ENCODE measurements around the gene USP22. TPM values are rescaled to one million over a fixed set of nuclear protein-coding genes. Genes with fewer than 3 reads are reported as not detected.

The USP22 gene
- total and polyA plus RNA-seq, 2 donors (not counting 1 experiment from before 2014, with no cell fraction given) = 235 TPM

DNA sequence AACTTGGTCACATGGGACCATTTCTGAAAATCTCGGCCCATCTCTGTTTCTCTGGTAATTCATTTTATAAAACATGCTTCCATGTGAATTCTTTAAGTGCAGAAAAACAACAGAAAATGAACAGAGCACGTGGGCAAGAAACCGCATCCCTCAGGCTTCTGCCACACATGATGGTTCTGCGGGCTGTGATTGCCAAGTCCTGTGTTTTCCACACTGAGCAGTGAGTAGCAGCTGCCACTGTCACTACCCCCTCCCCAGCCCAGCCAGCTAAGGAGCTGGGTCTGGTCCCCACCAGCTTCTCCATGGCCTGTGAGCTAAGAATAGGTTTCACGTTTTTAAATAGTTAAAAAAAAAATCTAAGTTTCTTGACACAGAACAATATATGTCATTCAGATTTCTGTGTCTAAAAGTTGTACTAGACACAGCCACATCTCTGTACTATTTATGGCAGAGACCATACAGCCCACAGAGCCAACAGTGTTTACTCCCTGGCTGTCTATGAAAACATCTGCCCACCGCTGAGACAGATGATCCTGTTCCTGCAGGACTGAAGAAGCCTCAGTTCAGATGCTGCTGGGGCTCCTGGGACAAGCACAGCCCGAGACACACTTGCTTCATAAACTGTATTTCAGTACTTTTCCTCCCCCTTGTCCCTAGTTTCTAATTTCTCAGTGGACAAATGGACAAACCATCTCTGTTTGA, 41.5 kb downstream of the USP22 start:
- H2AFZ ChIP-seq (ENCODE audit: low read length) = no peak overlapping the region
- H3K36me3 ChIP-seq (ENCODE audit: control insufficient read depth, insufficient read depth, low read length) = peaks cover 36% of the 10 kb centered on the region
- H4K20me1 ChIP-seq (ENCODE audit: control insufficient read depth, extremely low read depth, insufficient read depth, low read length) = no peaks in the 10 kb centered on the region
- TF ChIP-seq, protein P1, sequence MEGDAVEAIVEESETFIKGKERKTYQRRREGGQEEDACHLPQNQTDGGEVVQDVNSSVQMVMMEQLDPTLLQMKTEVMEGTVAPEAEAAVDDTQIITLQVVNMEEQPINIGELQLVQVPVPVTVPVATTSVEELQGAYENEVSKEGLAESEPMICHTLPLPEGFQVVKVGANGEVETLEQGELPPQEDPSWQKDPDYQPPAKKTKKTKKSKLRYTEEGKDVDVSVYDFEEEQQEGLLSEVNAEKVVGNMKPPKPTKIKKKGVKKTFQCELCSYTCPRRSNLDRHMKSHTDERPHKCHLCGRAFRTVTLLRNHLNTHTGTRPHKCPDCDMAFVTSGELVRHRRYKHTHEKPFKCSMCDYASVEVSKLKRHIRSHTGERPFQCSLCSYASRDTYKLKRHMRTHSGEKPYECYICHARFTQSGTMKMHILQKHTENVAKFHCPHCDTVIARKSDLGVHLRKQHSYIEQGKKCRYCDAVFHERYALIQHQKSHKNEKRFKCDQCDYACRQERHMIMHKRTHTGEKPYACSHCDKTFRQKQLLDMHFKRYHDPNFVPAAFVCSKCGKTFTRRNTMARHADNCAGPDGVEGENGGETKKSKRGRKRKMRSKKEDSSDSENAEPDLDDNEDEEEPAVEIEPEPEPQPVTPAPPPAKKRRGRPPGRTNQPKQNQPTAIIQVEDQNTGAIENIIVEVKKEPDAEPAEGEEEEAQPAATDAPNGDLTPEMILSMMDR (conservative IDR thresholded peaks at IDR 0.05 in 1 of 2, IDR thresholded peaks at IDR 0.05 in 1 of 2; ENCODE audit: low read depth in 1 of 2, low read length in 2 of 2) = no peak
- no peak for TF ChIP-seq EZH2 (IDR thresholded peaks at IDR 0.05; ENCODE audit: low read length, missing control alignments)
- H3K79me2 ChIP-seq (ENCODE audit: control insufficient read depth, insufficient read depth, low read length) = peaks cover 25% of the 10 kb centered on the region
- no peak overlapping the region for H3K4me3 ChIP-seq (replicated peaks in 1 of 4; ENCODE audit: control extremely low read depth in 1 of 4, insufficient read depth in 1 of 4, low read depth in 3 of 4, low read length in 4 of 4)
- no peak for DNase-seq (ENCODE audit: low read depth in 2 of 2)
- no peak overlapping the region for H3K4me2 ChIP-seq (ENCODE audit: extremely low read depth, insufficient read depth, low read length)
- peaks cover 17% of the 10 kb centered on the region for H3K4me1 ChIP-seq (ENCODE audit: control insufficient read depth, extremely low read depth, insufficient read depth, low read length)
- no peaks in the 10 kb centered on the region for H3K27me3 ChIP-seq (ENCODE audit: control insufficient read depth, insufficient read depth, low read length)
- H3K9me3 ChIP-seq (ENCODE audit: control insufficient read depth, insufficient read depth, low read depth, low read length) = no peaks in the 10 kb centered on the region
- H3K9ac ChIP-seq (ENCODE audit: insufficient read depth, low read length) = no peak overlapping the region
- H3K27ac ChIP-seq (ENCODE audit: insufficient read depth, low read length) = no peak overlapping the region

DNA sequence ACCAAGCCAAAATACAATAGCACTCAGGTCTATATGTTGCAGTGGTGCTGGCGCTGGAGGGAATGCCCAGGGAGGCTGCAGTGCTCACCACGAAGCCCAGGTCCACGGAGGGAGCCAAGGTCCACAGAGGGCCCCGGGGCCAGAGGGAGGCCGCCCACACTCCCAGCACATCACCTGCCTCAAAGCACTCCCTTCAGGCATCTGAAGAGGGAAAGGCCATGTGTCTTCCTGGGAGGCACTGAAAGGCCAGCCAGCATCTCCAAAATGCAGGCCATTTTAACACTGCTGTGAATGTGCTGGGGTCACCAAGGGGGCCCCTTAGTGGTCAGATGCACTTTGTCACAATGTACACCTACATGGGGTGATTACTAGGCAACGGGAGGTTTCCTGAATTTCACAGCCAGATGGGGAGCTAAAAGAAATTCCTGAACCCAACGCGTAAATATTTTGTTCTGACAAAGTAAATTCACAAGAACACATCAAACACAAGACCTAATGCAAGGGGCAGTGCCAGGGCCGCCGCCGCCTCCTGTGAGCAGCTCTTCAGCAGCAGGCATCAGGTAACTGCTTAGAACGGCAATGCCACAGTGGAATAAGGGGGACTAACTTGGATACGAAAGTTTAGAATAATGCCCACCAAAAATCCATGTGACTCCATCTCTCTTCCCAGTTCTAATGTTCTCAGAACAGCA, 42.8 kb downstream of the USP22 start:
- Histone ChIP-seq H3K4me3 (replicated peaks in 1 of 4; ENCODE audit: control extremely low read depth in 1 of 4, insufficient read depth in 1 of 4, low read depth in 3 of 4, low read length in 4 of 4) (no peak overlapping the region), H3K4me1 (ENCODE audit: control insufficient read depth, extremely low read depth, insufficient read depth, low read length) (peaks cover 17% of the 10 kb centered on the region), H2AFZ (ENCODE audit: low read length) (no peak overlapping the region), H3K79me2 (ENCODE audit: control insufficient read depth, insufficient read depth, low read length) (peaks cover 22% of the 10 kb centered on the region), H3K9me3 (ENCODE audit: control insufficient read depth, insufficient read depth, low read depth, low read length) (no peaks in the 10 kb centered on the region), H3K36me3 (ENCODE audit: control insufficient read depth, insufficient read depth, low read length) (peaks cover 28% of the 10 kb centered on the region), H3K27me3 (ENCODE audit: control insufficient read depth, insufficient read depth, low read length) (no peaks in the 10 kb centered on the region), H3K27ac (ENCODE audit: insufficient read depth, low read length) (no peak overlapping the region), H3K9ac (ENCODE audit: insufficient read depth, low read length) (no peak overlapping the region), H3K4me2 (ENCODE audit: extremely low read depth, insufficient read depth, low read length) (no peak overlapping the region), H4K20me1 (ENCODE audit: control insufficient read depth, extremely low read depth, insufficient read depth, low read length) (no peaks in the 10 kb centered on the region)
- TF ChIP-seq, protein P1 (conservative IDR thresholded peaks at IDR 0.05 in 1 of 2, IDR thresholded peaks at IDR 0.05 in 1 of 2; ENCODE audit: low read depth in 1 of 2, low read length in 2 of 2) = no peak
- TF ChIP-seq EZH2 (IDR thresholded peaks at IDR 0.05; ENCODE audit: low read length, missing control alignments) = no peak
- no peak for DNase-seq (ENCODE audit: low read depth in 2 of 2)

- no peaks in the 10 kb centered on the region for H3K27me3 ChIP-seq (ENCODE audit: control insufficient read depth, insufficient read depth, low read length)
- H3K79me2 ChIP-seq (ENCODE audit: control insufficient read depth, insufficient read depth, low read length) = peaks cover 21% of the 10 kb centered on the region
- H3K4me2 ChIP-seq (ENCODE audit: extremely low read depth, insufficient read depth, low read length) = no peak overlapping the region
- no peak overlapping the region for H2AFZ ChIP-seq (ENCODE audit: low read length)
- peaks cover 21% of the 10 kb centered on the region for H3K36me3 ChIP-seq (ENCODE audit: control insufficient read depth, insufficient read depth, low read length)
- TF ChIP-seq, protein P1 (conservative IDR thresholded peaks at IDR 0.05 in 1 of 2, IDR thresholded peaks at IDR 0.05 in 1 of 2; ENCODE audit: low read depth in 1 of 2, low read length in 2 of 2) = no peak
- no peak overlapping the region for H3K4me3 ChIP-seq (replicated peaks in 1 of 4; ENCODE audit: control extremely low read depth in 1 of 4, insufficient read depth in 1 of 4, low read depth in 3 of 4, low read length in 4 of 4)
- DNase-seq (ENCODE audit: low read depth in 2 of 2) = peak; percentile 17 to 45
- H4K20me1 ChIP-seq (ENCODE audit: control insufficient read depth, extremely low read depth, insufficient read depth, low read length) = no peaks in the 10 kb centered on the region
- H3K4me1 ChIP-seq (ENCODE audit: control insufficient read depth, extremely low read depth, insufficient read depth, low read length) = peaks cover 17% of the 10 kb centered on the region
- no peak overlapping the region for H3K27ac ChIP-seq (ENCODE audit: insufficient read depth, low read length)
- no peaks in the 10 kb centered on the region for H3K9me3 ChIP-seq (ENCODE audit: control insufficient read depth, insufficient read depth, low read depth, low read length)
- H3K9ac ChIP-seq (ENCODE audit: insufficient read depth, low read length) = no peak overlapping the region
Measured at GRCh38 chr17:20999044-20999573, 43.7 kb downstream of the USP22 start.
